Stomach (tissue), 9 donors: ENCODE results near the gene XRCC1. TPM values are rescaled to one million over a fixed set of nuclear protein-coding genes. Genes with fewer than 3 reads are reported as not detected.

Source experiments
- DNase-seq, 2 donors: peaks; one replicate each; pipeline versions ENCODE4 v3.0.0 to v3.0.0-alpha.2; 2013 to 2019
- H3K27ac ChIP-seq, 5 donors: fragments of 200-600 bp in 4 of 5; sonication (generic) in 4 of 5; one replicate each; pipeline ENCODE4 v1.5.1; 2013 to 2019; ENCODE audit warnings: mild to moderate bottlenecking in 1 of 5, moderate library complexity in 1 of 5
- H3K27me3 ChIP-seq, 3 donors: fragments of 200-600 bp; sonication (generic); one replicate each; pipeline ENCODE4 v1.5.1; 2017 to 2019; ENCODE audit warnings: mixed run types in 1 of 3
- H3K36me3 ChIP-seq, 4 donors: fragments of 200-600 bp; sonication (generic); 1 replicate in 3 of 4; 2 replicates in 1 of 4; pipeline ENCODE4 v1.5.1; 2016 to 2019
- H3K4me1 ChIP-seq, 4 donors: fragments of 200-600 bp; sonication (generic); one replicate each; pipeline ENCODE4 v1.5.1; 2016 to 2019
- H3K4me3 ChIP-seq, 4 donors: fragments of 200-600 bp; sonication (generic) in 3 of 4; one replicate each; pipeline ENCODE4 v1.5.1; 2016 to 2019; ENCODE audit warnings: mild to moderate bottlenecking in 1 of 4
- H3K9me3 ChIP-seq, 4 donors: fragments of 200-600 bp; sonication (generic); one replicate each; pipeline ENCODE4 v1.5.1; 2016 to 2019
- CTCF ChIP-seq, 7 experiments: fragments of 450-650 bp in 4 of 7; fragments of 200-600 bp in 3 of 7; sonication (generic) in 3 of 7; IDR thresholded peaks; one replicate each; pipeline ENCODE4 v1.5.1; 2016 to 2019; ENCODE audit warnings: antibody characterized with exemption in 7 of 7, control low read depth in 2 of 7, mild to moderate bottlenecking in 1 of 7
- EP300 ChIP-seq: sonication (generic); formaldehyde crosslinking; IDR thresholded peaks from one replicate; pipeline ENCODE4 v1.6.1; 2017; ENCODE audit warnings: antibody characterized with exemption
- POLR2A ChIP-seq, 4 donors: fragments of 450-650 bp; IDR thresholded peaks; one replicate each; pipeline ENCODE4 v1.6.1; 2016; ENCODE audit warnings: antibody characterized with exemption in 4 of 4, control low read depth in 2 of 4, mild to moderate bottlenecking in 1 of 4, moderate library complexity in 1 of 4
- POLR2AphosphoS5 ChIP-seq, 3 donors: sonication (generic); formaldehyde crosslinking; IDR thresholded peaks; one replicate each; pipeline ENCODE4 v1.6.1; 2016; ENCODE audit warnings: antibody characterized with exemption in 3 of 3
- WGBS, 5 donors: extraction: QIAGEN DNeasy Blood & Tissue Kit in 3 of 5; methylation state at CpG; one replicate each; pipeline versions ENCODE4 v1.1.5 to v1.1.7; 2013 to 2018; 5-methylcytosine and 5-hydroxymethylcytosine counted together
- intact Hi-C: fragments of 100-400 bp; cut with DNase I; formaldehyde crosslinking; loops from one replicate; pipeline ENCODE4 v1.15.1; 2023; ENCODE audit warnings: low total_unique reads
- polyA plus RNA-seq, 3 donors: library from polyadenylated mRNA; stranded (reverse); fragments of 200-250 nt; gene quantifications; one replicate each; pipeline ENCODE4 v1.2.3, GENCODE V29; 2013
- total RNA-seq, 5 donors: library from RNA; depleted of rRNA; stranded (reverse); fragments of >200 nt; gene quantifications; one replicate each; pipeline versions ENCODE4 v1.1.0 to v1.2.3, GENCODE V29; 2014 to 2016
- donor health status: healthy with polysubstance abuse.
- donor health status: Bipolar disorder and iron deficiency.
- donor health status: healthy.

Gene XRCC1
- total and polyA plus RNA-seq, 8 donors: 10.8 to 42.5 (median 17.4) TPM

- Histone ChIP-seq H3K36me3 (peaks cover 8 to 43% (median 30%) of the 10 kb centered on the region in 4 donors), H3K9me3 (no peaks in the 10 kb centered on the region), H3K27me3 (no peaks in the 10 kb centered on the region), H3K4me3 (no peak overlapping the region), H3K27ac (peak overlapping the region; percentile 47 to 78 (median 71)), H3K4me1 (peaks cover 0 to 25% (median 10%) of the 10 kb centered on the region in 4 donors)
- TF ChIP-seq EP300 (no peak), POLR2A (IDR thresholded peaks at IDR 0.05) (no peak), POLR2AphosphoS5 (IDR thresholded peaks at IDR 0.05) (no peak), CTCF (IDR thresholded peaks at IDR 0.05) (no peak)
- WGBS, 5 donors: 46 to 65% (median 62%) methylated on average over 11 to 14 of the region's 14 CpGs
- DNase-seq: peak; percentile 65 to 84
- intact Hi-C loops: no loop called here
These were observed 12.6 kb downstream of the XRCC1 start for GRCh38 chr19:43562698-43563241.

GRCh38 chr19:43562226-43562697 lies 13.1 kb downstream of the XRCC1 start:
- no peaks in the 10 kb centered on the region for H3K9me3 ChIP-seq
- H3K4me3 ChIP-seq: no peak overlapping the region
- H3K36me3 ChIP-seq: peaks cover 8 to 48% (median 35%) of the 10 kb centered on the region in 4 donors
- no peak for DNase-seq
- no peaks in the 10 kb centered on the region for H3K27me3 ChIP-seq
- TF ChIP-seq POLR2A (IDR thresholded peaks at IDR 0.05) (no peak), EP300 (no peak), CTCF (IDR thresholded peaks at IDR 0.05) (no peak), POLR2AphosphoS5 (IDR thresholded peaks at IDR 0.05) (no peak)
- peak overlapping the region in 4 of 5 donors; percentile 69 to 78 (median 74) for H3K27ac ChIP-seq
- H3K4me1 ChIP-seq: peaks cover 0 to 25% (median 10%) of the 10 kb centered on the region in 4 donors
- WGBS, 5 donors: 79 to 87% (median 85%) methylated on average over 6 of the region's 6 CpGs
- intact Hi-C loops: no loop called here

GRCh38 chr19:43561139-43561970 lies 14.0 kb downstream of the XRCC1 start:
- TF ChIP-seq POLR2A (IDR thresholded peaks at IDR 0.05) (no peak), EP300 (no peak), CTCF (IDR thresholded peaks at IDR 0.05) (no peak), POLR2AphosphoS5 (IDR thresholded peaks at IDR 0.05) (no peak)
- intact Hi-C loops: no loop called here
- H3K4me1 ChIP-seq: peaks cover 0 to 25% (median 10%) of the 10 kb centered on the region in 4 donors
- 83 to 89% (median 87%) methylated on average over 12 of the region's 12 CpGs for WGBS, 5 donors
- no peak overlapping the region for H3K4me3 ChIP-seq
- H3K36me3 ChIP-seq: peaks cover 8 to 56% (median 43%) of the 10 kb centered on the region in 4 donors
- peak overlapping the region in 4 of 5 donors; percentile 69 to 78 (median 74) for H3K27ac ChIP-seq
- H3K9me3 ChIP-seq: no peaks in the 10 kb centered on the region
- no peak for DNase-seq
- no peaks in the 10 kb centered on the region for H3K27me3 ChIP-seq

GRCh38 chr19:43560687-43561086 lies 14.6 kb downstream of the XRCC1 start:
- H3K36me3 ChIP-seq: peaks cover 8 to 63% (median 50%) of the 10 kb centered on the region in 4 donors
- no peaks in the 10 kb centered on the region for H3K27me3 ChIP-seq
- TF ChIP-seq POLR2A (IDR thresholded peaks at IDR 0.05) (no peak), CTCF (IDR thresholded peaks at IDR 0.05) (no peak), POLR2AphosphoS5 (IDR thresholded peaks at IDR 0.05) (no peak), EP300 (no peak)
- WGBS, 5 donors: 76 to 86% (median 80%) methylated on average over 6 of the region's 6 CpGs
- DNase-seq: no peak
- intact Hi-C loops: no loop called here
- no peak overlapping the region for H3K4me3 ChIP-seq
- peak overlapping the region in 1 of 5 donors; percentile 78 for H3K27ac ChIP-seq
- H3K9me3 ChIP-seq: no peaks in the 10 kb centered on the region
- H3K4me1 ChIP-seq: peaks cover 0 to 25% (median 10%) of the 10 kb centered on the region in 4 donors
